Measurements from ENCODE around the gene UROC1.

GRCh38 chr3:126472277-126473006, 45.1 kb downstream of the UROC1 start:
- TF ChIP-seq EZH2 (IDR thresholded peaks at IDR 0.05; ENCODE audit: borderline replicate concordance, insufficient read depth, low read depth, low read length, poor library complexity, severe bottlenecking) (no peak), CTCF (IDR thresholded peaks at IDR 0.05) (no peak)
